IPS-11a (cell line): ENCODE data around the gene DNALI1.
A peak's percentile ranks its signal among the peaks of the same experiment; 100 is the strongest.
"Not testable (repeated sequence)": the region's sequence is repeated elsewhere in the genome, so short reads cannot be mapped to it uniquely, and the experiment has no call there.

Experiments
- H3K4me3 ChIP-seq: one replicate; pipeline ENCODE4 v1.5.1; 2013; ENCODE audit warnings: low read depth, low read length, control low read depth

Gene DNALI1

DNA sequence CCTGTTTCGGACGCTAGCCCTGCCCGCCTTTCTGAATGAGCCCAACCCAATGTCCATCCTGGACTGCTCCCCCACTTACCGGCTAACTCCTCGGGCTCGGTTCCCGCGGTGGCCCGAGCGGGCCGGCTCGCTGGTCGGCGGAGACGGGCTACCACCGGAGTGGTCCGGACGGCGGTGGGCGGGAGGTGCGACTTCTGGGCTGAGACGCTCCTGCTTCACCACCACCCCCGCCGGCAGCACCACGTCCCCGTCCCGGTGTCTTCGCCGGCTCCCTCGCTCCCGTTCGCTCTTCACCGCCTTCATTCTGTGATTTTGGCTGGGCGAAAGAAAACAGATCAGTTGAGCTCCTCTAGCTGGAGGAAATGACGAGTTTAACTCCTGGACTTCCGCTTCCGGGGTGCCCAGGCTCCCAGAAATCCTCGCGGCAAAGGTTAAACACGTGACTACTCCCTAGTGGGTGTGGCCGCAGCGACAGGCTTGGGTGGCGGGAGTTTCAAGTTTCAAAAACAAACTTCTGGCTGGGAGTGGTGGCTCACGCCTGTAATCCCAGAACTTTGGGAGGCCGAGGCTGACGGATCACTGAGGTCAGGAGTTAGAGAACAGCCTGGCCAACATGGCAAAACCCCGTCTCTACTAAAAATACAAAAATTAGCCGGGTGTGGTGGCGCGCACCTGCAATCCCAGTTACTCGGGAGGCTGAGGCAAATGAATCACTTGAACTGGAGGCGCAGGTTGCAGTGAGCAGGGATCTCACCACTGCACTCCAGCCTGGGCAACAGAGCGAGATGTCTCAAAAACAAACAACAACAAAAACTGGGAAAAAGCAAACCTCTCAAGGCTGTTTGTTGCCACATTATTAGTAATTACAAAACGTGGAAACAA is 2.6 kb upstream of the DNALI1 start, which contains the start of gene SNIP1:
Gene SNIP1 (minus strand): TSS at position 367 of the 882 bp plus-strand sequence. CDS start 64 bp downstream, at position 303.
- H3K4me3 ChIP-seq: peak within 1 kb of the TSS; percentile 81

DNA sequence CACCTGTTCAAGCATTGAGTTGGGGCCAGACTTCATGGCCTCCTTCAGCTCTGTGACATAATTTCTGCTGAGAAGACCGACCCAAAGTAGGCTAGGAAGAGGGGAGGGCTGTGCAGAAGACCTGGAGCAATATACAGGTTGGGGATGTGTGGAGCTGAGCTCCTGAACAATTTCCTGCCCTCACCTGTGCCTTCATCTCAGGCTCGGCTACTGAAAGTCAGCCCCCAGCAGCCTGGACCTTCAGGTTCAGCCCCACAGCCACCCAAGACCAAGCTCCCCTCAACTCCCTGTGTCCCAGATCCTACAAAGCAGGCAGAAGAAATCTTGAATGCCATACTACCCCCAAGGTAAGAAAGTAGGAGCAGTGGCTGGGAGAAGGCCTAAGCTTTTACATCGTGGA is 662 bp downstream of the DNALI1 start:
- H3K4me3 ChIP-seq: peak overlapping the region; percentile 31

DNA sequence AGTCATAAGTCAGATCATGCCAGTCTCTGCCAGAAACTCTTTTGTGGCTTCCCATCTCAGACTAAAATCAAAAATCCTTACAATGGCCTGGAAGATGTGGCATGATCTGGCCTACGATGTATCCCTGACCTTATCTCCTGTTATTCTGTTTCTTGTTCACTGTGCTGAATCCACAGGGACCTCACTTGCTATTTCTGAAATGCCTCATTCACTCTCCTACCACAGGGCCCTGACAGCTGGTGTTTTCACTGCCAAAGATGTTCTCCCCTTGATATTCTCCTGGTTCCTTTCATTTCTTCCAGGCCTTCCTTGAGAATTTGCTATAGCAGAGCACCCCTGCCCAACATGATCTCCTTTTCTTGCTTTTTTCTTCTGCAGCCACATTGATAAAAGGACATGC is 1.7 kb downstream of the DNALI1 start:
- no peak overlapping the region for H3K4me3 ChIP-seq

DNA sequence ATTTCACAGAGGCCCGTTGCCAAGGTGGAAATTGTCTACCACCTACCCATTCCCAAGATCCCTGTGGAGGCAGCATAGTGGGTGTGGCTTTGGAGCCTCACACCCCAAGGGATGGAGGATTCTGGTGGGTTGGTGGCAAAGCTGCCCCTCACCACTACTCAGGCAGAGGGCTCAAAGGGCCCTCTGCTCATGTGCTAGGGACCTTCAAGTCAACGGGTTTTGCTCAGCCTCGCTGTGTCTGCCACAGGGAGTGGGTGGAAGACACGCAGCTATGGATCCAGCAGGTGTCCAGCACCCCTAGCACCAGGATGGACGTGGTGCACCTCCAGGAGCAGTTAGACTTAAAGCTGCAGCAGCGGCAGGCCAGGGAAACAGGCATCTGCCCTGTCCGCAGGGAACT is 2.3 kb downstream of the DNALI1 start:
- no peak overlapping the region for H3K4me3 ChIP-seq

DNA sequence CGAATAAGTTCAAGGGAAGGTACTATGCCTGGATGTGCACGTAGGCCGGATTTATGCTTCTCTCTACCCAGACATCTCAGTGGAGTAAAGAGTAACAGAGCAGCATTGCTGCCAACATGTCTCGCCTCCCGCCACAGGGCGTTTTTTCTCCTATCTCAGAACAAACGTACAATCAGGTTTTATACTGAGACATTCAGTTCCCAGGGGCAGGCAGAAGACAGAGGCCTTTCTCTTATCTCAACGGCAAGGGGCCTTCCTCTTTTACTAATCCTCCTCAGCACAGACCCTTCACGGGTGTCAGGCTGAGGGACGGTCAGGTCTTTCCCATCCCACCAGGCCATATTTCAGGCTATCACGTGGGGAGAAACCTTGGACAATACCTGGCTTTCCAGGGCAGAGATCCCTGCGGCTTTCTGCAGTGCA is 3.2 kb downstream of the DNALI1 start:
- not testable (repeated sequence) for H3K4me3 ChIP-seq

DNA sequence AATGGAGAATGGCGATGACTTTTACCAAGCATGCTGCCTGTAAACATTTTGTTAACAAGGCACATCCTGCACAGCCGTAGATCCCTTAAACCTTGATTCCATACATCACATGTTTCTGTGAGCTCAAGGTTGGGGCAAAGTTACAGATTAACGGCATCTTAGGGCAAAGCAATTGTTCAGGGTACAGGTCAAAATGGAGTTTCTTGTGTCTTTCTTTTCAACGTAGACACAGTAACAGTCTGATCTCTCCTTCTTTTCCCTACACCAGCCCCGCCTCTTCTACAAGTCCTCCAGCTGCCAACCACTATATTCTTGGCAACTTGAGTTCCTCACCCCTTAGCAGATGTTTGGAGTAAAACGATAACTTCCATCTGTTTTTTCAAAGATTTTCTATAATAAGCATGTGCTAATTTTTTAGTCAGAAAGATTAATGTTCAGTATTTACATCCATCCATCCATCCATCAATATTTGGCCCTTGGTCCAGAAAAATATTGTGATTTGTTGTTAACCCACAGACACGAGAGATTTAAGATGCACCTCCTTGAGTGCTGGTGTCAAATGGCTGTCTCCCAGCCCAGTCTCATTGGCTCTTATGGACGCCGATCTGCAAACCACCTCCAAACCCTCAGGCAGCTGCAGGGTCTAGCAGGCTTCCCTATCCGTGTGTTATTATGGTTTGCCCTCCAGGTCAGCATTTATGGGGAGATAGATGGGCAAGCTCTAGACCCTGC is 3.8 kb downstream of the DNALI1 start:
- no peak overlapping the region for H3K4me3 ChIP-seq

DNA sequence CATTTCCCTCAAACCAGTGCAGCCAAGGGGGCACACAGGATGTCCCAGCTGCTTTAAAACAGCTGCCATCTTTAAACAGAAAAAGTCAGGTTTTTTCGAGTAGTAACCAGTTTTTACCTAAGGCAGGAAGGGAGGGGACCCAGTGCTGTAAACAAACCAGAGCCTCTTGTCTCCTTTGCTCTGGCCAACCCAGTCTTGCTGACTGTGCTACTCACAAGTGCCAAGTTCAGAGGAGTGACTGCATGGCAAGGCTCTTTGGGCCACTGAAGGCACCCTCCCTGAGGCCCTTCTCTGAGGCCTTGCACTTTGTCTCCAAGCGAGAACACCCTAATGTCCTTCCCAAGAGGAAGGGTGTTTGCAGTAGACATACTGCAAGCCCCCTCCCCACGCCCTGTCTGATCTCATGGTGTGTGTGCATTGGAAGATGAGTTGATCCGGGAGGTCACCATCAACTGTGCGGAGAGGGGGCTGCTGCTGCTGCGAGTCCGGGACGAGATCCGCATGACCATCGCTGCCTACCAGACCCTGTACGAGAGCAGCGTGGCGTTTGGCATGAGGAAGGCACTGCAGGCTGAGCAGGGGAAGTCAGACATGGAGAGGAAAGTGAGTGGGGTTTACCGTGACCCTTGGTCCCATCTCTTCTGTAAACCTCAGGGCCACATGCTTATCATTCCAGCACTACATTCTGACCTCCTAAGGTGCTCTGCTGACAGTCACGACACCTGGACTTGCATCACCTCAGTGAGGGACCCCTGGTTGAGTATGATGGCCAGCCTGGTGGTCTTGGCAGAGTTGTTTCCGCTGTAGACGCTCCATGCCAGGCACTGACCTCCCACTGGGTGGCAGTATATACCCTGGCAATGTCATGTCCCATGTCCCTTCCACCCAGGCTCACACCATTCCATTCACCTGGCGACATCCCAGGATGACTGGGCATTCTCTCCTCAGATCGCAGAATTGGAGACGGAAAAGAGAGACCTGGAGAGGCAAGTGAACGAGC is 4.7 kb downstream of the DNALI1 start:
- no peak overlapping the region for H3K4me3 ChIP-seq

DNA sequence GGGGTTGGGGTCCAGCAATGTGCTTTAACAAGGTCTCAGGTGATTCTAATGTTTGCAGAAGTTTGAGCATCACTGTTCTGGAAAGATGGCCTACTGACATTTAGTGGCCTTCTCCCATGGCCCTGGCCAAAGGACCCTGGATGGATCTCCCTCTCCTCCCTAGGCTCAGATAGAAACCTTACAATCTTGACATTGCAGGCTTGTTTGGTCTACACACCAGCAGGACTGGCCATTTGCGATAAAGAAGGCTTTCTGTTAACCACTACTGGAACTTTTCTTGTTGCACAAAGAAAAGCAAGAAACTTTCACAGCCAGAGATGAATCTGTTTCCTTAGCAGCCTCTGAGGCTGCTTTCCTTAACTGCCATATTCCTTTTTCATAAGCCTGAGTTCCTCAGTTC is 6.2 kb downstream of the DNALI1 start:
- no peak overlapping the region for H3K4me3 ChIP-seq

DNA sequence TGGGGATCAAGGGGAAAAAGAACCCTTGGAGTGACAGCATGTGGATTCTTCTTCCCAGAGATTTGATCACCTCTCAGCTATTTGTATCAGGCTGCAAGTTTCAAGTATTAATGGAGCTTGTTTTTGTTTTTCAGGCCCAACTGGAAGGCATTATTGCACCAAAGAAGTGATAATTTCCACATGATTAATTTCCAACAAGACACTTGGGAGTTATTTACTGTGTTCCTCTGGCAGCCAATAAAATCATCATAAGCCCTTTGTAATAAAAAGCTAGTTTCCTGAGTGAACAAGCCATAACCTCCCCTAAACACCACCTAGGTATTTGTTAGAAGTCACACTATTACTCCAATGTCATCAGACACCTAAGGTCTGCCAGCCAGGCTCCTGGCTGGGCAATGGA is 8.2 kb downstream of the DNALI1 start:
- no peak overlapping the region for H3K4me3 ChIP-seq

DNA sequence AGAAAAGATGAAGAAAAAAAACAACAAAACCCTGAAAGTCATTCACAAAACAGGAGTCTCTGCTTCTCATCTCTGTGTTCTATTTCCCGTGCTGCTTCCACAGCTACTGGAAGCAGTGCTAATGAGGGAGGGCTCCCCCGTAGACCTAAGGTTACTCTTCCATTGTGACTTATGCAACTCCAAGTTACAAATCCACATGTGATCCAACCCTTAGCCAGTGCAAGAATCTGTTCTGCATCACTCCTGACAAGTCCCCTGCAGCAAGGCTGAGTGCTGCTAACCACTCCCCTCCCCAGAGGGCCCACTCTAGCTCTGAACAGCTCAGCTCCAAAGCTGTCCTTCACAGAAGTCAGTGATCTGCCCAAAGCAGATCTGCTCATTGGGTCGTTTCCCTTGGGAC is 10.3 kb downstream of the DNALI1 start:
- no peak overlapping the region for H3K4me3 ChIP-seq

DNA sequence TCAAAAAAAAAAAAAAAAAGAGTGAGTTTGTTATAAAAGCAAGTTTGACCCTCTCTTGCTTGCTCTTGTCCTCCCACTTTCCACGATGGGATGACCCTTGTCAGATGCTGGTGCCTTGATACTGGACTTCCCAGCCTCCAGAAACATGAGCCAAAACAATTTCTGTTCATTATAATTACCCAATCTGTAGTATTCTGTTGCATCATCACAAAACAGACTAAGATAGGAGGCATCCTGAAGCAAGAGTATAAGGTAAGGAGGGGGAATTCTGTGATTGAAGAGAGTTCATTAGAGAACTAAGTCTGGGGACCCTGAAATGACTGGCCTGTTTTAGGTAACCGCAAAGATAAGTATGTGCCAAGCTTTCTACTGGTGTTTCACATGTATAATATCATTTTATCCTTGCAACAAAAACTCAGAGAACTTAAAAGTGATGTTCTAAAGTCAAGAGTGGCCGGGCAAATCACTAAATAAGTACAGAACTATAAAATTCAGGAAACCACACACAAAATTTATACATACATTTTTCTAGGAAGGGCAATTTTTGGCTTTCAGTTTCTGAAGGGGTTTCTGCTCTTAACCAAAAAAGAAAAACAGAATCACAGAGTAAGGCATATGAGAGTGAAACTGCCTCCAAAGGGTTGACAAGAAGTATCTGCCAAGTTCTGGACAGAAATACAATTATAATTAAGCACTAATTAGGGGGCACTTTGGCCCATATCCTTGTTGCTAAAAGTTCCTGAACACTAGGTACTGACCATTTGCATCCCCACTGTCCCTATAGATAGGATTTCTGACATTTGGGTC is 14.0 kb downstream of the DNALI1 start:
- H3K4me3 ChIP-seq: no peak overlapping the region

DNA sequence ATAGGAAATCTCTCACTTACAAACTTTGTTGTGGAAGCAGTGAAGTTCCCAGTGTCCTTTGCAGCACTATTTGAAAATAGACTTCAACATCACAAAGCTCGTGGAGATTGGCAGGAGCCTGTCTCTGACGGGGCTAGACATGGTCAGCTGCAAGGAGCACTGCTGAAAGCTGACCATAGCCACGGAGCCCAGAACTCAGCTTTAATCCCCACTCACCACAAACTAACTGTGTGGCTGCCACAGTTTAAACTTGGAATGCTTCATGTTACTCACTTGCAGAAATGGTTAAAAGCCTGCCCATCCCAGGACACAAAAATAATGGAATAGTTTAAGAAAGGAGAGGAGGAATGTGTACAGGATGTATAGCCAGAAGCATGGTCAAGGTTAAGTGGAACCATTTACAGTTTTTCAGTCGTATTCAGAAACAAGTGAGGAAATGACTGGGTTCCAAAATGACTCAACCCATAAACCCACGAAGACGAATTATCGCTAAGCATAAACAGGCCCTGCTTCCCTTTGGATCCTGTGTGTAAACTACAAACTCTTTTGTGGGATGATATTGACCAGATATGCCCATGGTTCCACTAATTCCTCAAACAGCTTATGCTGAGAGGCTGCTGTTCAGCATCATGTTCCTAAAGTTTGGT is 18.2 kb downstream of the DNALI1 start:
- no peak overlapping the region for H3K4me3 ChIP-seq

DNA sequence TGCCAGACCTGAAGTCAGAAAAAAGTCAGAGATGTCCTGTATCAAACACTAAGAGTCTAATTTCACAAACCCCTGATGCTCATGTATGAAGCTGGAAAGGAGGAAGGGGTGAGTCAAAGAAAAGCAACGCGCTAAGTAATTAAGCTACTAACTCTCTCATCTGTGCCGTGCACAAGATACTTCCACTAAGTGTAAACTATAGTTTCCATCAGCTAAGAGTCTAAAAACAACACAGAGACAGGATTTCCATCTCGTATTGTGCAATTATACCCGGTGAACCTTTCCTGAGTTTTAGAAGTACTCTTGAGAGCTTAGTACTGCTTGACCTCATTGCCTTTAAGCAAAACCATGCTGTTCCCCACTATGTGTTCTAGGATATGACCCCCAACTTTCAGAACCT is 19.0 kb downstream of the DNALI1 start:
- H3K4me3 ChIP-seq: no peak overlapping the region

DNA sequence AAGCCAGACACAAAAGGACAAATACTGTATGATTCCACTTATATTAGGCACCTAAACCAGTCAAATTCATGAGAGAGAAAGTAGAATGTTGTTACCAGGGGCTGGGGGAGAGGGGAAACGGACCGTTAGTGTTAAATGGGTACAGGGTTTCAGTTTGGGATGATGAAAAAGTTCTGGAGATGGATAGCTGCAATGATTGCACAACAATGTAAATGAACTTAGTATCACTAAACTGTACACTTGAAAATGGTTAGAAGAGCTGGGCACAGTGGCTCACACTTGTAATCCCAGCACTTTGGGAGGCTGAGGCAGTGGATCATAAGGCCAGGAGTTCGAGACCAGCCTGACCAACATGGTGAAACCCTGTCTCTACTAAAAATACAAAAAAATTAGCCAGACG is 27.8 kb downstream of the DNALI1 start:
- H3K4me3 ChIP-seq: not testable (repeated sequence)

DNA sequence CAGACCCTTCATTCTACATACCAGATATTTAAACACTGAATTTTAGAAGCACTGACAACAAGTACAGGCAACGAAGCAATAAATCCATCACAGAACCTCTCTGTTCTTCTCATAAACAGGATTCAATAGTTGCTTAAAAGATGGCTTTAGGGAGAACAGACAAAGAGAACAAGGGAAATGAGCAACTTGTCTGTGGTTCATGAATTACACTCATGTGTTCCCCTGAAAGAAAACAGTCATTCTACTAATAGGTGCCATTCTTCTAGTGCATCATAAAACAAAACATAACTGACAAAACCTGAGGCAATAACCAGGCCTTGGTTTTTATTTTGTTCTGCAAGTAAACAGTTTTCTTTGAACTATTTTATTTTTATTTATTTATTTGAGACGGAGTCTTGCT is 32.2 kb downstream of the DNALI1 start:
- no peak overlapping the region for H3K4me3 ChIP-seq

DNA sequence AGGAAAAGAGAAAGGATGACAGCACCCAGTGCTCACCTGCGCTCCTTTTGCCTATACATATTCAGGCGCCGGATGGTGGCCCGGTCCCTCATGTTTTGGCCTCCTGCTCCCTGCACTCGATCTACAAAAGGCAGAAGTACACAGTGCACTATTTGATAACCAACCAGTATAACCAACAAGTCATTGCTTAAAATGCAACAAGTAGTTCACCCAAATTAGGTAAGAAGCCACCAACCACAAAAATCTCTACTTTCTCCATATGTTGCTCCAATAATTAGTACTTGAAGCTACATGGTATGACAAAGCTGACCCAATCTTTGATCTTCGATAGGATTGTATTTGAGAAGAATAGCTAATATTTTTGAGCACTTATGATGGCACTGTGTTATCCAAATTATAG is 37.0 kb downstream of the DNALI1 start:
- H3K4me3 ChIP-seq: no peak overlapping the region

DNA sequence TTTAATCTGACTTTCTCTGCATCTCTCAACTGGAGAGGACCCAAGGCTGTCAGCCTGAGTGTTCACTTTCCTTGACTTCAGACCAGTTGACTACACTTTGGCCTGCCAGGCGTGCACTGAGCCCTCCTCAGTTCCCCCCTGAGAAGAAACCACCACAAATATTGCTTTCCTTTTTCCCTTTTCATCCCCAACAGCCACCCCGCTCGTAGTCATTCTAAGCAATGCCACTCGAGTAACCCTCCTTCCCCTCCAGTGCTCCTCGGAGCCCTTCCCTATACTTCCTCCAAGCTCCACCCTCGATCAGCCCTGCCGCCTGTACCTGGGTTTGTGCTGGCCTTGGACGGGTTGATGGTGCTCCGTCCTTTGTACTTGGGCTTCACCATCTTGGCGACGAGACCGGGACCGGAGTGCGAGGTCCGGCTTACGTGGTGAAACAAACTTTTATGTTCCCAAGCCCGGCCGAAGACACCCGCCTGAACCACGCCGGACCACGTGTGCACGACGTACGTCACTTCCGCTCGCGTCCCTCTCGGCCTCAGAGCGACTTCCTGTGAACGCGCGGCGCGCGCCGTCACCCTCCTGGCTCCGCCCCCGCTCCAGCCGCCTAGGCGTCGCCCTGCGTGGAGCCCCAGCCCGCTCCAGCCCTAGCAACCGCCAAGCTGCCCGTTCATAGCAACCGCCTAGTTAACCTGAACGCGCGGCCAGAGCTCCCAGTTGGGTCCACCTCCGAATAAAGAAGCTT is 38.9 kb downstream of the DNALI1 start, which contains the start of gene GNL2:
Gene GNL2 (minus strand): TSS at position 498 of the 742 bp plus-strand sequence. CDS start 115 bp downstream, at position 383.
- H3K4me3 ChIP-seq: peak within 1 kb of the TSS; percentile 99

DNA sequence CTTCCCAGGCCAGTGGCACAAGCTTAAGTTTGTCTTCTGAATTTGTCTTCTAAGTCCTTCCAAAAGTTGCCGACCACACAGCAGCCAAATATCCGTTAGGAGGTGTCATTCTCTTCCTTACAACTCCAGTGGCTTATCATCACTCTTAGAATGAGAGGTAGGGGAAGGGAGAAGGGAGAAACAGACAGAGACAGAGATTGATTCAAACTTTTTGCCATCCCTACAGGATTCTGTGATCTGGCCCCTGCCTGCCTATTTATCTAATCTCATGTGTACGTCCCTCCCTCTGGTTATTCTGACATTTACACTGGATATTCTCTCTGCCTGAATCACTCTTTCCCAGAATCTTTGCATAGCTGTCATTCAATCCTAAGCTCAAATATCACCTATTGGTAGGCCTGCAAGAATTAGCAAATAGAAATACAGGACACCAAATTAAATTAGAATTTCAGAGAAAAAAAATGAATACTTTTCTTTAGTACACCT is 39.5 kb downstream of the DNALI1 start:
- peak overlapping the region; percentile 31 for H3K4me3 ChIP-seq

DNA sequence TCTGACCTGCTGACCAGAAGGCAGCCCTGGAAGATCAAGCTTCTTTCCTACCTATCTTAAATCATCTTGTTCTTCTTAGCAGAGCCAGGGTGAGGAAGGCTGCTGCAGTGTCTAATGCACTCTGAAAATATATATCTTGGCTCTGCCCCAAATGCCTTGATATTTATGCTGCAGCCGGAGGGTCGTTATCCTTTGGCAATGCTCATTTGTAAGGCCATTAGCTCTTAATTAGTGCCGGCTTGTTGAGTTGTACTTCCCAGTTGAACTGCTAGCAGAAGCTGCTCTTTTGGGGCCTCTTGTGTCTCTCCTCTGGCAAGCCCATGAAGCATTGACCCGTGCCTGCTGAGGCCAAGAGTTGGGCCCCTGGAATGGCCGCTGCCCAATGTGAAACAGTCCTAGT is 43.2 kb downstream of the DNALI1 start:
- H3K4me3 ChIP-seq: no peak overlapping the region
